HCT116 (cell line): ENCODE data around the gene CAMK2G. TPM values are rescaled to one million over a fixed set of nuclear protein-coding genes. Genes with fewer than 3 reads are reported as not detected.

Experiments used
- ATAC-seq: fragments of 200-7000 bp; cut with Tn5 transposase; 2 replicates; pipeline ENCODE4 v1.9.1; 2020; ENCODE audit warnings: mild to moderate bottlenecking, moderate library complexity
- BruUV-seq: library from RNA; stranded (reverse); fragments of 400-500 nt; replicated peaks from 2 replicates; lab custom pipeline; 2021; lab: Mats Ljungman, UMichigan
- CTCF ChIA-PET: fragments of 300-600 bp; sonication (Branson Sonifier 250); formaldehyde crosslinking; loops from one replicate; lab custom pipeline; 2021; ENCODE audit warnings: antibody characterized with exemption; lab: Charles Lee
- POLR2A ChIA-PET: fragments of 300-600, 350-600 bp; sonication (Branson Sonifier 250); formaldehyde crosslinking; loops from one replicate; lab custom pipeline; 2021; ENCODE audit warnings: antibody characterized with exemption; lab: Charles Lee
- RAD21 ChIA-PET, 2 experiments: fragments of 300-600 bp; sonication (Branson Sonifier 250); formaldehyde crosslinking; loops; one replicate each; lab custom pipeline; 2023; ENCODE audit warnings: low total read pairs in 2 of 2; ENCODE audit not compliant: uncharacterized antibody in 2 of 2, unreplicated experiment in 2 of 2, low non-redundant PET in 1 of 2; lab: Charles Lee
- DNase-seq: peaks from one replicate; pipeline ENCODE4 v3.0.0-alpha.2; 2010; ENCODE audit warnings: low read depth, low spot score
- H2AFZ ChIP-seq: fragments of 200-600 bp; shearing (Covaris generic), sonication (generic); 2 replicates; pipeline ENCODE4 v1.6.1; 2017; ENCODE audit warnings: low read depth, mixed run types, mixed read lengths, antibody characterized with exemption, low read length; ENCODE audit not compliant: poor library complexity, severe bottlenecking
- H3K27ac ChIP-seq: 2 replicates; pipeline ENCODE4 v1.5.1; 2012; ENCODE audit warnings: low read depth, low read length
- H3K27me3 ChIP-seq: fragments of 200-600 bp; sonication (generic); 2 replicates; pipeline ENCODE4 v1.6.1; 2016; ENCODE audit warnings: mixed run types, low read length, mixed read lengths; ENCODE audit not compliant: insufficient read depth
- H3K36me3 ChIP-seq, 2 experiments: fragments of 200-500 bp in 1 of 2; fragments of 200-600 bp in 1 of 2; sonication (Bioruptor generic) in 1 of 2; sonication (generic) in 1 of 2; 2 replicates each; pipeline versions ENCODE4 v1.5.1 to v1.6.1; 2014 to 2016; ENCODE audit warnings: low read length in 2 of 2, inconsistent platforms in 1 of 2, mixed read lengths in 1 of 2, mixed run types in 1 of 2; ENCODE audit not compliant: insufficient read depth in 2 of 2, control insufficient read depth in 1 of 2
- H3K4me1 ChIP-seq, 2 experiments: fragments of 200-600 bp in 1 of 2; sonication (generic) in 1 of 2; 2 replicates each; pipeline versions ENCODE4 v1.5.1 to v1.6.1; 2012 to 2017; ENCODE audit warnings: low read length in 2 of 2, inconsistent platforms in 1 of 2, mild to moderate bottlenecking in 1 of 2, mixed read lengths in 1 of 2, mixed run types in 1 of 2, moderate library complexity in 1 of 2; ENCODE audit not compliant: insufficient read depth in 2 of 2, control insufficient read depth in 1 of 2
- H3K4me2 ChIP-seq: fragments of 200-600 bp; sonication (generic); 2 replicates; pipeline ENCODE4 v1.6.1; 2017; ENCODE audit warnings: mixed run types, low read length, mixed read lengths
- H3K4me3 ChIP-seq, 2 experiments: fragments of 200-600 bp in 1 of 2; sonication (generic) in 1 of 2; replicated peaks in 1 of 2; 2 replicates each; pipeline ENCODE4 v1.5.1; 2011 to 2016; ENCODE audit warnings: low read length in 2 of 2, control low read depth in 1 of 2, low read depth in 1 of 2, mild to moderate bottlenecking in 1 of 2, mixed read lengths in 1 of 2, mixed run types in 1 of 2
- H3K79me2 ChIP-seq: fragments of 200-600 bp; sonication (generic); 2 replicates; pipeline ENCODE4 v1.6.1; 2017; ENCODE audit warnings: mild to moderate bottlenecking, mixed run types, low read length, moderate library complexity, mixed read lengths; ENCODE audit not compliant: insufficient read depth
- H3K9ac ChIP-seq: fragments of 200-600 bp; sonication (generic); 2 replicates; pipeline ENCODE4 v1.6.1; 2016; ENCODE audit warnings: low read length, mixed read lengths
- H3K9me2 ChIP-seq: fragments of 200-600 bp; sonication (generic), shearing (Covaris generic); 2 replicates; pipeline ENCODE4 v1.6.1; 2017; ENCODE audit warnings: mixed run types, mild to moderate bottlenecking, moderate library complexity; ENCODE audit not compliant: insufficient read depth
- H3K9me3 ChIP-seq, 2 experiments: fragments of 200-500 bp in 1 of 2; fragments of 200-600 bp in 1 of 2; sonication (Bioruptor generic) in 1 of 2; sonication (generic) in 1 of 2; 2 replicates each; pipeline ENCODE4 v1.6.1; 2014 to 2017; ENCODE audit warnings: low read length in 2 of 2, mixed read lengths in 2 of 2, inconsistent platforms in 1 of 2, low read depth in 1 of 2, mild to moderate bottlenecking in 1 of 2, mixed run types in 1 of 2, moderate library complexity in 1 of 2; ENCODE audit not compliant: control insufficient read depth in 1 of 2, insufficient read depth in 1 of 2
- H4K20me1 ChIP-seq: fragments of 200-600 bp; sonication (generic), shearing (Covaris generic); 2 replicates; pipeline ENCODE4 v1.6.1; 2017; ENCODE audit warnings: mixed run types, mild to moderate bottlenecking, moderate library complexity; ENCODE audit not compliant: insufficient read depth
- ATF3 ChIP-seq: IDR thresholded peaks from 2 replicates; pipeline ENCODE4 v1.6.1; 2012
- CBX3 ChIP-seq: IDR thresholded peaks from 2 replicates; pipeline ENCODE4 v1.6.1; 2012; ENCODE audit warnings: low read depth
- CEBPB ChIP-seq: IDR thresholded peaks from 2 replicates; pipeline ENCODE4 v1.6.1; 2012; ENCODE audit warnings: low read depth
- POLR2A ChIP-seq: IDR thresholded peaks from 2 replicates; pipeline ENCODE4 v1.7.0; 2011; ENCODE audit warnings: borderline replicate concordance; ENCODE audit not compliant: insufficient read depth, insufficient read length; ENCODE audit errors: extremely low read depth
- RAD21 ChIP-seq: IDR thresholded peaks from 2 replicates; pipeline ENCODE4 v1.6.1; 2012; ENCODE audit warnings: low read depth, mild to moderate bottlenecking
- SRF ChIP-seq: IDR thresholded peaks from 2 replicates; pipeline ENCODE4 v1.6.1; 2012; ENCODE audit warnings: low read depth
- ZBTB33 ChIP-seq: IDR thresholded peaks from 2 replicates; pipeline ENCODE4 v1.6.1; 2011; ENCODE audit warnings: mild to moderate bottlenecking, low read length, moderate library complexity; ENCODE audit not compliant: insufficient replicate concordance; ENCODE audit errors: extremely low read depth
- intact Hi-C: fragments of 100-400 bp; cut with micrococcal nuclease; formaldehyde crosslinking; loops from 2 replicates; pipeline ENCODE4 v1.10.0; 2022
- total RNA-seq: library from RNA; stranded (reverse); gene quantifications from one replicate; pipeline ENCODE4 v1.2.1, GENCODE V29; 2021; ENCODE audit not compliant: unreplicated experiment

CAMK2G gene
- total RNA-seq, 1 experiment from 2014 or later: 28.3 TPM

- H3K27ac ChIP-seq: no peak overlapping the region
- peaks cover 0 to 7% of the 10 kb centered on the region in 2 experiments; a peak in 1 of 4 replicates for H3K4me1 ChIP-seq
- ChIA-PET POLR2A (interaction anchor here (1.5 kb wide), 1 partner anchor 10 kb away, joined by 3 read pairs; no protein-coding TSS in a partner anchor), RAD21 (no interaction called here), CTCF (interaction anchor here (1.2 kb wide), 1 partner anchor 17 kb away, joined by 5 read pairs; no protein-coding TSS in a partner anchor)
- H4K20me1 ChIP-seq: no peaks in the 10 kb centered on the region
- H3K27me3 ChIP-seq: no peaks in the 10 kb centered on the region
- intact Hi-C loops: no loop called here
- H3K9me3 ChIP-seq: no peaks in the 10 kb centered on the region
- no peaks in the 10 kb centered on the region for H3K9me2 ChIP-seq
- H3K36me3 ChIP-seq: peaks cover 12 to 36% of the 10 kb centered on the region in 2 experiments; a peak in 3 of 4 replicates
- DNase-seq: no peak
- no peak for TF ChIP-seq ATF3
- TF ChIP-seq ZBTB33: no peak
- no peak for TF ChIP-seq POLR2A
- TF ChIP-seq RAD21: no peak
- TF ChIP-seq CEBPB: no peak
- TF ChIP-seq SRF: no peak
- TF ChIP-seq CBX3: no peak
- ATAC-seq: no peak
- no TSS peak for BruUV-seq
- no peak overlapping the region for H2AFZ ChIP-seq
- no peak overlapping the region for H3K9ac ChIP-seq
- H3K79me2 ChIP-seq: peaks cover 9% of the 10 kb centered on the region; the same call in 1 of the 2 replicates
- no peak overlapping the region for H3K4me2 ChIP-seq
- H3K4me3 ChIP-seq: no peak overlapping the region
Measured at GRCh38 chr10:73862011-73862410, 12.3 kb downstream of the CAMK2G start.
